Gastrocnemius medialis (tissue), 4 donors: ENCODE measurements around the gene ISCA1. TPM values are rescaled to one million over a fixed set of nuclear protein-coding genes. Genes with fewer than 3 reads are reported as not detected.

ENCODE experiments used
- ATAC-seq, 2 donors: fragments of 150-250 bp; one replicate each; pipeline ENCODE4 v1.9.1; 2016
- DNase-seq, 2 donors: peaks; one replicate each; pipeline ENCODE4 v3.0.0-alpha.2; 2019
- H3K27ac ChIP-seq, 4 donors: fragments of 200-600 bp; sonication (generic); 1 replicate in 1 of 4; 2 replicates in 3 of 4; pipeline ENCODE4 v1.5.1; 2016 to 2018; ENCODE audit warnings: mild to moderate bottlenecking in 2 of 4, moderate library complexity in 1 of 4
- H3K27me3 ChIP-seq, 3 donors: fragments of 200-600 bp; sonication (generic) in 2 of 3; 1 replicate in 1 of 3; 2 replicates in 2 of 3; pipeline versions ENCODE4 v1.5.1 to v1.6.0; 2016 to 2019; ENCODE audit warnings: mild to moderate bottlenecking in 1 of 3, moderate library complexity in 1 of 3
- H3K36me3 ChIP-seq, 2 donors: fragments of 200-600 bp; sonication (generic) in 1 of 2; one replicate each; pipeline ENCODE4 v1.5.1; 2017 to 2018
- H3K4me1 ChIP-seq, 2 donors: fragments of 200-600 bp; sonication (generic) in 1 of 2; one replicate each; pipeline ENCODE4 v1.5.1; 2016 to 2017; ENCODE audit warnings: mild to moderate bottlenecking in 2 of 2
- H3K4me3 ChIP-seq, 4 donors: fragments of 200-600 bp; sonication (generic) in 3 of 4; 1 replicate in 1 of 4; 2 replicates in 3 of 4; pipeline ENCODE4 v1.5.1; 2016 to 2019; ENCODE audit warnings: mild to moderate bottlenecking in 2 of 4
- H3K9me3 ChIP-seq, 3 donors: fragments of 200-600 bp; sonication (generic) in 2 of 3; 1 replicate in 1 of 3; 2 replicates in 2 of 3; pipeline ENCODE4 v1.5.1; 2016 to 2019
- CTCF ChIP-seq, 5 experiments: fragments of 450-650 bp in 3 of 5; fragments of 200-600 bp in 2 of 5; sonication (generic) in 2 of 5; IDR thresholded peaks in 4 of 5; conservative IDR thresholded peaks in 1 of 5; 1 replicate in 4 of 5; 2 replicates in 1 of 5; pipeline ENCODE4 v1.5.1; 2016 to 2019; ENCODE audit warnings: antibody characterized with exemption in 5 of 5, mild to moderate bottlenecking in 3 of 5, moderate library complexity in 3 of 5
- POLR2A ChIP-seq, 2 donors: fragments of 450-650 bp; IDR thresholded peaks; one replicate each; pipeline ENCODE4 v1.6.1; 2017; ENCODE audit warnings: antibody characterized with exemption in 2 of 2, mild to moderate bottlenecking in 2 of 2, moderate library complexity in 2 of 2
- in situ Hi-C, 4 donors: fragments of 200-750 bp; cut with MboI; loops; one replicate each; pipeline versions ENCODE4 v1.15.0 to v1.8.0; 2017; ENCODE audit warnings: low sequenced_read_pairs in 4 of 4
- intact Hi-C: fragments of 100-400 bp; cut with DNase I; formaldehyde crosslinking; loops from one replicate; pipeline ENCODE4 v1.15.1; 2023; ENCODE audit warnings: low total_unique reads
- total RNA-seq, 4 donors: library from RNA; depleted of rRNA; stranded (reverse); fragments of >200 nt; gene quantifications; one replicate each; pipeline versions ENCODE4 v1.1.0 to v1.2.3, GENCODE V29; 2016

Gene ISCA1
- total RNA-seq, 4 donors from 2014 or later: 59.8 to 115 (median 89.9) TPM

- Histone ChIP-seq H3K27ac (no peak overlapping the region), H3K9me3 (no peaks in the 10 kb centered on the region), H3K36me3 (no peaks in the 10 kb centered on the region), H3K4me1 (no peaks in the 10 kb centered on the region), H3K4me3 (no peak overlapping the region), H3K27me3 (no peaks in the 10 kb centered on the region)
- TF ChIP-seq POLR2A (IDR thresholded peaks at IDR 0.05): no peak
- TF ChIP-seq CTCF (IDR thresholded peaks at IDR 0.05 in 4 of 5, conservative IDR thresholded peaks at IDR 0.05 in 1 of 5): no peak
- DNase-seq (peak in 1 of 2 donors; percentile 5), ATAC-seq (peak in 1 of 2 donors; percentile 89)
- intact Hi-C loops: no loop called here
- in situ Hi-C loops: no loop called here
These were observed 28.8 kb downstream of the ISCA1 start for GRCh38 chr9:86253577-86253976.

- H3K27me3 ChIP-seq: no peaks in the 10 kb centered on the region
- no peak overlapping the region for H3K27ac ChIP-seq
- intact Hi-C loops: no loop called here
- no peak for ATAC-seq
- no peak overlapping the region for H3K4me3 ChIP-seq
- no peaks in the 10 kb centered on the region for H3K9me3 ChIP-seq
- DNase-seq: no peak
- in situ Hi-C loops: no loop called here
- no peak for TF ChIP-seq POLR2A (IDR thresholded peaks at IDR 0.05)
- no peak for TF ChIP-seq CTCF (IDR thresholded peaks at IDR 0.05 in 4 of 5, conservative IDR thresholded peaks at IDR 0.05 in 1 of 5)
- no peaks in the 10 kb centered on the region for H3K36me3 ChIP-seq
- H3K4me1 ChIP-seq: no peaks in the 10 kb centered on the region
These were observed 29.5 kb downstream of the ISCA1 start for GRCh38 chr9:86252870-86253269.

- TF ChIP-seq CTCF (IDR thresholded peaks at IDR 0.05 in 4 of 5, conservative IDR thresholded peaks at IDR 0.05 in 1 of 5) (no peak), POLR2A (IDR thresholded peaks at IDR 0.05) (no peak)
- H3K36me3 ChIP-seq: no peaks in the 10 kb centered on the region
- H3K9me3 ChIP-seq: no peaks in the 10 kb centered on the region
- no peaks in the 10 kb centered on the region for H3K27me3 ChIP-seq
- H3K27ac ChIP-seq: no peak overlapping the region
- no peaks in the 10 kb centered on the region for H3K4me1 ChIP-seq
- no peak for DNase-seq
- no peak for ATAC-seq
- intact Hi-C loops: no loop called here
- no peak overlapping the region for H3K4me3 ChIP-seq
- in situ Hi-C loops: no loop called here
These were observed 32.2 kb downstream of the ISCA1 start for GRCh38 chr9:86250123-86250522.

- Histone ChIP-seq H3K27ac (no peak overlapping the region), H3K27me3 (no peaks in the 10 kb centered on the region), H3K9me3 (no peaks in the 10 kb centered on the region), H3K36me3 (no peaks in the 10 kb centered on the region), H3K4me3 (no peak overlapping the region), H3K4me1 (no peaks in the 10 kb centered on the region)
- intact Hi-C loops: no loop called here
- TF ChIP-seq POLR2A (IDR thresholded peaks at IDR 0.05): no peak
- TF ChIP-seq CTCF (IDR thresholded peaks at IDR 0.05 in 4 of 5, conservative IDR thresholded peaks at IDR 0.05 in 1 of 5): no peak
- ATAC-seq: no peak
- no peak for DNase-seq
- in situ Hi-C loops: no loop called here
These were observed 33.6 kb downstream of the ISCA1 start for GRCh38 chr9:86248746-86249145.

GRCh38 chr9:86246752-86247161, 35.6 kb downstream of the ISCA1 start:
- intact Hi-C loops (no loop called here), in situ Hi-C loops (no loop called here)
- H3K36me3 ChIP-seq: no peaks in the 10 kb centered on the region
- no peak overlapping the region for H3K4me3 ChIP-seq
- no peak overlapping the region for H3K27ac ChIP-seq
- ATAC-seq: peak in 1 of 2 donors; percentile 33
- peak in 1 of 2 donors; percentile 6 for DNase-seq
- H3K9me3 ChIP-seq: no peaks in the 10 kb centered on the region
- no peaks in the 10 kb centered on the region for H3K27me3 ChIP-seq
- no peaks in the 10 kb centered on the region for H3K4me1 ChIP-seq
- TF ChIP-seq POLR2A (IDR thresholded peaks at IDR 0.05): no peak
- no peak for TF ChIP-seq CTCF (IDR thresholded peaks at IDR 0.05 in 4 of 5, conservative IDR thresholded peaks at IDR 0.05 in 1 of 5)
